ENCODE data around the gene C15orf39.
"Not testable (repeated sequence)": the region's sequence is repeated elsewhere in the genome, so short reads cannot be mapped to it uniquely, and the experiment has no call there.

C15orf39 gene

DNA sequence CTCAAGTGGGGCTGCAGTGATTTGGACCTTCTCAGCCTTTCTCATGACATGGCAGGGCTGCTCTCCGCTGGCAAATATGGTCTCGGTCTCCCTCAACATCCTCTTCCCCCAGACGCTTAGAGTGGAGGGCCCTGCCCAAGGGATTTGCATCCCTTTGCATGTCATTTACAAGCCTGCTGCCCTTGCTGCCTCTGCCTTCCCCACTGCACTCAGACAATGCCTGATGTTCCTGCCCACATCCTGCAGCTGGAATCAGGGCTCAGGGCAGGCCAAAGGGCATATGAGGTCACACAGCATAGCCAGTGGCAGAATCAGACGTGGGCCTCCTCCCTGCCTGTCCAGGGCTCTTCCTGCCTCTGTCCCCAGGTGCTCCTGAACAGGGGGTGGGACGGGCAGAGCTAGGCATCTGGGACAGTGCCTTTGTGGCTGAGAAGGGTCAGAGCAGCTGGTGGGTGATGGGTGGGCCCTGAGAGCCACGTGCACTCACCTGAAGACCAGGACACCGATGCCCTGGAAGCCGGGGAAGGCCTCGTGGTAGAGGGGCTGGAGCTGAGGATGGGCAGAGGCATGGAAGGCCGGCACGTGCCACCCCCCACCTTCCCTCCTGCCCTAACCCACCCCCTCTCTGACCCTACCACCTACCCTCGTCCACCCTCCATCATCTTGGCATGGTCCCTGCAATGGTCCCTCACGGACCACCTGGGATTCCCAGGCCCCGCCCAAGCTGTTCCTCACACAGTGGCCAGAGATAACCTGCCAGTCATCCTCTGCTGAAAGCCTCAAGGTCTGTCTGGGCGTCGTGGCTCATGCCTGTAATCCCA lies 29.1 kb downstream of the C15orf39 start:
- DNase-seq (ENCODE audit: low read depth in 3 of 3): no peak

DNA sequence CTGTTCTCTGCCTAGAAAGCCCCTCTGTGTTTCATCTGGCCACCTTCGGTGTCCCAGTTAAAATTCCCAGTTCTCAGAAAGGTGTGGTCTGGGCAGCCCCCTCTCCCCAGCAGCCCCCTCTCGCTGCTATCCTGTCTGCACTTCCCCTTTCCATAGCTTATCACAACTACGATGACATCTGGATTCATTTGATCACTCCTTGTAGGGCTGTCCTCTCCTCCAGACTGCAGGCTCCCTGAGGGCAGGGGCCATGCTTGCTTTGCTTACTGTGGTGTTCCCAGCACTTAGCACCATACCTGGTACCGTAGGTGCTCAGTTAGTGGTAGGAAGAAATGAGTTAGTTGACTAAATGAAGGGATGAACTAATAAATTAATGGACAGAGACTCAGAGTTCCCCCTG lies 30.2 kb downstream of the C15orf39 start:
- DNase-seq (ENCODE audit: low read depth in 3 of 3): no peak

DNA sequence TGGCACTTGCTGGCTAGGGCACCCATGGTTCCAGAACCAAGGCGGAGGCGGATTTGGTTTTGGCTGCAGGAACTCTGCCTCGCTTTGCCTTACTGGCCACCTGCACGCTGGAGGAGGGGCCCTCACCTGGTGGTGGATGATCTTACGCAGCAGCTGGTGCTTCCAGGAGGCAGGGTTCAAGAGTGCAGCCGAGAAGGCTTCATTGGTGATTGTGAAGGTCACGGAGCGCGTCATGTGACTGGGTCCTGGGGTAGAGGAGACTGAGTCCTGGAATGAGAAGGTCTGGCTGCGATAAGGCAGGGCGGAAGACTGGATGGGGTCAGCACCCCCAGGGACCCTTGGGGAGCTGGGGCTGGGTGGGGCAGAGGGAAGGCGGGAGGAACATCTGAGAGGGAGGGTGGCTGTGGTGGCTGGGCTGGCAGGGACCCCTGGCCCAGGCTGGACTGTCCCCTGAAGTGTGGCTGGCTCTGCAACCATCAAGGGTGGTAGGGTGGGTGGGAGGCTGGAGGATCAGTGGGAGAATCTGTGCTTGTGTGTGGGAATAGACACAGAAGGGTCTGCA lies 30.7 kb downstream of the C15orf39 start:
- DNase-seq (ENCODE audit: low read depth in 3 of 3): no peak

DNA sequence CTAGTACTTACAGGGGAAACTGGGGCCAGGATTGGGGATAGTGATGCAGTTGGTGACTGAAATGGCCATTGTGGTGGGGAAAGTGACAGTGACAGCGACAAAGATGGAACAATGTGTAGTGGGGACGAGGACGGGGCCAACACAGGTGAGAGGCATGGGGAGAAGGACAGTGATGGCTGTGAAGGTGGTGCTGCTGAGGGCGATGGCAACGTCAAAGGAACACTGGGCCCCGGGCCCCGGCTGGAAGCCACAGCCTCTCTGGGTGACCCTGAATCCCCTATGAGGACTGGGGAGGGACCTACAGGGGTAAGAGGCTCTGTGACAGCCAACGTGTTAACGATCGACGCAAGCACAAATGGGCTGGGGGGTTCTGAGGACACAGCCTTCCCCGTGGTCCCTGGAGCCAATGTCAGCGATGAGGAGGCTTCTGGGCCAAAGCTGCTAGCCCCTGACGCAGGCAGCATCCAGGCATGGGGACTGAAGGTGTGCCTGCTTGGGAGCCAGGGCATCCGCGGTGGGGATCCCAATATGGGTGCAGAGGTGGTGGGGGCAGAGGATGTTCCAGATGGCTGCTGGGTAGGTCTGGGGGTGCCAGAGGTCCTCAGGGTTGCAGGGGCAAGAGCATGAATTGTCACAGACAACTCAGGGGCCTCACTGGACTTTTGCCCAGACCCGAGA lies 31.3 kb downstream of the C15orf39 start:
- no peak for DNase-seq (ENCODE audit: low read depth in 3 of 3)

DNA sequence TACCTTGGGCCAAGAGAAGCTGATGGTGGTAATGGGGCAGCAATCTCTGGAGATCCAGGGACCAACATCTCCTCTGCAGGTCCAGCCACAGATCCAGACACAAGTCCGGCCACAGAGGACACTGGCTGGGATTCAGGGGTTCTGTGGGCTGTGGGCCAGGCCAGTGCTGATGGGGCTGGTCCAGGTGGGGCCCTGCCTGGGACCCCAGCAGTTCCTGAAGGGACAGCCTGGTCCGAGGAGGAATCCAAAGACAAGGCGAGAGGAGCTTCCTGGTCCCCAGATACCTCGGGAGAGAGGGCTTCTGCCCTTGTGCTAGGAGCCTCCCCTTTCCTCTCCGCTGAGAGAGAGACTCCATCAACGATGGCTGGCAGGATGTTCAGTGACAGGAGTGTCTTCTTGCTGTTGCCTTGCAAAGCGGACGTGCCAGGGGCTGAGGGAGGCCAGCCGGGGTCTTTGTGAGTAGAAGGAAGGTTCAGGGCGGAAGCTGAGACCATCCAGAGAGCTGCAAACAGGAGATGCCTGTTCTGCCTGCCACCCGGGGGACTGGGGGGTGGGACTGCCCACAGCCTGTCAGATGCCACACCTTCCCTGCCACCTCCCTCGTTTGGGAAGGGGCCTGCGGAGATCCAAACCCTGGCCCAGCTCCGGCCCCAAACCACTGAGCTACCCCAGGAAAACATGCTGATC lies 32.0 kb downstream of the C15orf39 start:
- no peak for DNase-seq (ENCODE audit: low read depth in 3 of 3)

DNA sequence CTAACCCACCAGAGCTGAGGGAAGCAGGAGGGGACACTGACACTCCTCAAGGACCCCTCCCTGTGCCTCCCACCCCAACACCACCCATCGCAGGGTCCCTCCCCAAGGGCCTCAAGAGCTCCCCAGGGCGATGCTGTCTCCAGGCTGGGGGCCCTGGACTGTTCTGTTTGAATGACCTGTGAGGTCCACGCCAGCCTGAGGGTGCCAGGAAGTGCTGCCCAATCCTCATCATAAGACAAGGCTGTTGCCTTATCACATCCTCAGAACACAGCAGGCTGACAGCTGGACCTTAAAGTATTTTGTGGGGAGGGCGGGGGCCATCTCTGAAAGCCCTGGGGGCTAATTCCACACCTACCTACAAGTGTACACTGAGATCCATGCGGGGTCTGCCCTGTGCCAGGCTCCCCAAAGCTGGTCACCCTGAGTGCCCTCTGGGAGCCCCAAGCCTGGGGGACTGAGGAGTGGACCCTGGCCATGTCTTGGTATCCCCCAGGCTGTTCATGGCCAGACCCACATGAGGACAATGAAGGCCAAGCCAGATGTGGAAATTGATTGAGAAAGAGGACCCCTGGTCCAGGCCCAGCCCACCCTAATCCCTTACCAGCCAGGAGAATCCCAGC lies 32.6 kb downstream of the C15orf39 start:
- DNase-seq (ENCODE audit: low read depth in 3 of 3): no peak

DNA sequence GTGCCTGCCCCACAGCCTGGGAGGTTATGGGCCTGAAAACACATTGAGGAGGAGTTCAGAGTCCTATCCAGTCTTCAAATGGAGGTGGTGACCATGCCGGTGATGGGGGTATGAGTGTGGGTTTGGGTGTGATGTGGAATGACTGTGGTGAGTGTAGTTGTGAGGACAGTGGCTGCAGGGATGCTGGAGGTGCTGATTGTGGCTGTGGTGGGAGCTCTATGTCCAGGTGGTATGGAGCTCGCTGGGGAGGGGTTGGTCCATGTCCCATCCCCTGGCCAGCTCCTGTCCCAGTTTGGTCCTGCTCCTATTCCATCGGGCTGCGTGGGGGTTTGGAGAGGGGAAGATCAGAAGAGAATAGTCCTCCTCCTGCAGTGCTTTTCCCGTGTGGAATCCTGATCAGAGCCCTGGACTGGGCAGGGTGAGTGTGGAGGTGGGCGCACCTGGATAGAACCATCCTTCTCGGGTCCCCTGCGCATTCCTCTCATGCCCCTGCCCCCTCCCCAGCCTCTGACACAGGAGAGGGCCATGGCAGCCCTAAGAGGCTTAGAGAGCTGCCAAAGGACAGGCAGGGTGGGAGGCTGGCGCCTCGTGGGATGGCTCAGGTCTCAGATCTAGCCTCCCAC lies 33.5 kb downstream of the C15orf39 start:
- no peak for DNase-seq (ENCODE audit: low read depth in 3 of 3)

DNA sequence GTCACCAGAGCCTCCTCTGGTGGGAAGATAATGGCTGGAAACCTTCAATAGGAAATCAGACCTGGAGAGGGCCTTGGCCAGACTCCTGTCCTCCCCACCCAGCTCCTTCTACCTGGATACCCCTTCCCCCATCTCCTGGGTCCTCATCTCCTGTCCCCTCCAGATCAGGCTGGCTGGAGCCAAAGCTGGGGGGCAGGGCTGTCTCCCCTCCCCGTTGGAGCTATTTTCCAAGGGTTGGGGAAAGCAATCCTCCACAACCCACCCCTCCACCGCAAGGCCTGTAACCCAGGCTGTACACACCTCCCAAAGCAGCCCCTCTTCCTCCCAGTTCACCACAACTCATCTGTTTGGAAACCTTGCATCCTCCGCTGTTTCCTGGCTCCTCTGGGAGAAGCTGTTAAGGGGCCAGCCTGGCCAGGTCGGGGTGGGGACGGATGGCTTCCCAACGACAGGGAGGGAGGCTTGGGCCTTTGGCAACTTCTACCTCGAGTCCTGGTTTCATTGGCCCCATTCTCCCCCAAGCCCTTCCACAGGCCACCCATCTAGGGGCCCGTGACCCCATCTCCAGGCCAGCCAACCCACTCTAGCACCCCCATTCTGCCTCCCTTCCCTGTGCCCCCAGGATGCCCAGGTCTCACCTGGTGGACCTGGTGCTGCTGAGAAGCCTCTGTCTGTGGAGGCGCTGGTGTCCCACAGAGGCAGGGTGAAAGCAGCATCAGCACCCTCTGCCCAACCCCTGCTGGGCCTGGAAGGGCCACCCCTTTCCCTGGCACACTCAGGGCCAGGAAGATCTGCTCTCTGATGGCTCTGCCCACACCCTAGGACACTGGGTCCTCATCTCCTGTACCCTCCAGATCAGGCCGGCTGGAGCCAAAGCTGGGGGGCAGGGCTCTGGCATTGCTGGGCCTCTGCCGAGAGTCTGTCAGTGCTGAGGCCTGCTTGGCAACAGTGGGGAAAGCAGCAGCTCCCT lies 34.4 kb downstream of the C15orf39 start:
- DNase-seq (ENCODE audit: low read depth in 3 of 3): no peak

DNA sequence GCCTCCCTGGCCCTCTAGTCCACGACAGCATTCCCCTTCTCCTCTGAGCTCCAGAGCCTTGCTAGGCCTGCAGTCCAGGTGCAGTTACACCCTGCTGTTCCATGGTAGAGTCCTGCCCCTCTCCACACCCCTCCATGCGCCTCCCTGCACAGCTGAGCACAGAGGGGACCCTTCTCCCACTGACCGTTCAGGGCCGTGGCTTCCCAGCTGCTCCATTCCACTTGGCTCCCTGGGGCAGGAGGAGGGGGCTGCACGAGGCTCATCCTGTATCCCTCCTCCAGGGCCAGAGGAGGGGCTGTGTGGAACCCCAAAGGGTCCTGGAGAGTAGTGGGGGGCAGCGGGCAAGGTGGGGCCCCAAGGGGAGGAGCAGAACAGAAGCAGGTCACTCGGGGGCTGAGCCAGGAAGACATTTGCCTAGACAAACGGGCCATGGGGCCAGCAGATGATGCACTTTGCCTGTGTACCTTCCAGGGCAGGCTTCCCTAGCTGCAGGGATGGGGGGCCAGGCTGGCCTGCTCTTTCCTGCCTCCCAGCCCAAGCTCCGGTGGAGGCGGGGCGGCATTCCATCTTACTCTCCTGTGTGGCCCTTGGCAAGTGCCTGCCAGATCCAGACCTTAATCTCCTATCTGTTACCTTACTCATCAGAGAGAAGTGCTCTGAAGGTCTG lies 35.8 kb downstream of the C15orf39 start:
- DNase-seq (ENCODE audit: low read depth in 3 of 3): no peak

DNA sequence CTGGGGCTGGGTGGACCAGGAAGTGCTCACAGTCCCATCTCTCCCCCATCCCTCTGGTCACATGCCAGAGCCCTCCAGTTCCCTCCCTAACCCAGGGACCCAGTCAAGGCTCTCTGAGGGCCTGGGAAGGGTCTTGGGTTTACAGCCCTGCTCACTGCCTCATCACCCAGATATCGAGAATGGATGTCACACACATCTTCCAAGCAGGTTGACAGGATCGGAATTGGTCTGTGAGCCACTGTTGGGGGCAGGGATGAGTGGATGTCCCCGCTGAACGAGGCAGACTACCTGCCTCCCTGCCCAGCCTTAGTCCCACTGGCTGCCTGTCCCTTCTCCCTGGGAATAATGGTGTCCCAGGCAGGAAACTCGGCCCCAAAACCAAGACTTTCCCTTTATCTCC lies 36.5 kb downstream of the C15orf39 start:
- DNase-seq (ENCODE audit: low read depth in 3 of 3): no peak

DNA sequence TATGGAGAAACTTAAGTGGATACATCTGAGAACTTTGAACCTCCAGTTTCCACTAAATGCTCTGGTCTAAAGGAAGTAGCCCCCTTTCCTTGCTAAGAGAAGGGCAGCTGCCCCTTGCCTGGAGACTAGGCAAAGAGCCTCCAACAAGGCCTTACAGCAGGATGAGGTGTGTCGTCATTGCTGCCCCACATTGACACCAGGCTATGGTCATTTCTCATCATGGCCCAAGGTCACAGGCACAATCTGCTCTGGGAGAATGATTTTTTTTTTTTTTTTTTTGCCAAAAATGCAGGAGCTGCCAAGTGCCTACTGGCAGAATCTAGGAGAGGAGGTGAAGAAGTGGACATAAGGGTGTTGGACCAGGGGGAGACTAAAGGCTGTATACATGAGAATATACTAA lies 44.1 kb downstream of the C15orf39 start:
- not testable (repeated sequence) for DNase-seq (ENCODE audit: low read depth in 3 of 3)

DNA sequence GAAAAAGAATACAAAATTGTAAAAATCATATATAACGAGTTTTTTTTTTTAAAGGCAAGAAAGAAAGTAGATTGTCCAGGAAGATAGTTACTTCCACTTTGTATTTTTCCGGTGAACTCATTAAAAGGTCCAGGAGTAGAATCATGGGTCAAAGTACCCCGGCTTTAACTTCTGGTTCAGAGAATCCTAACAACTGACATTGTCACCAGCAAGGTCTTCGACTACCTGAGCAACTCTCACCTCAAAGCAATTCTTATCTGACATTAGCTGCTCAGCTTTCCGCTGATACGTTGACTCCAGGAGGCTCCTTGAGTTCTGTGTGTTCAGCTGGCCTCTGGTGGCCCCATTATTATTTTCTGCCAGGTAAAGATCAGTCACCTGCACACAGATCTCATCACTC lies 47.3 kb downstream of the C15orf39 start:
- DNase-seq (ENCODE audit: low read depth in 3 of 3): not testable (repeated sequence)

DNA sequence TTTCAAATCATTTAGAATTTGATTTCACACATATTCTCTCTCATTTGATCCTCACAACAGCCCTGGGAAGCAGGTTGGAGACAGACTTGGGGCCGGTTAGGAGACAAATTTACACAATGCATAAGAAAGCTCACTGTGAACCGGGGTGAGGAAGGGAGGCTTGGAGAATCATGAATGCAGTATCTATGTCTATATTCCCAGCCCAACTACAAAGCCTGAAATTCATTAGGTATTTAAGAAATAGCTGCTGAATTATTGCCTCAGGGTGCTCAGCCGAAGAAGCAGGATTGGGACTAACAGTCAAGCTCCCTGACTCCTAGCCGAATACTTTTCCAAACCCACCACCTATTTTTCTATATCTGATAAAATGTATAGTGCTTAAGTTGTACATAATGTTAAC lies 48.0 kb downstream of the C15orf39 start:
- no peak for DNase-seq (ENCODE audit: low read depth in 3 of 3)

DNA sequence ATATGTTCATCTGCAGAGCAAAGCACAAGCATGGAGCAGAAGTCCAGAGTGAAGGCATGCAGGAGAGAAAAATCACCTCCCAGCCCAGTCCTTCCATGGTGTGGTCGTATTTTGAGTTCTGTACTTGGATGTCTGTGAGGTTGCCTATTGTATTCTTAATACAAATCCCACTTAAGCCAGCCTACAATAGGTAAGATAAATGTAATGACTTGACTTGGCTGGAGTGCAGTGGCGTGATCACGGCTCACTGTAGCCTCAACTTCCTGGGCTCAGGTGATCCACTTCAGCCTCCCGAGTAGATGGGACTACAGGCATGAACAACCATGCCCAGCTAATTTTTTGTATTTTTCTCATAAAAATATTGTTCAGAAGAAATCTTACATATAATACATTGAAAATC lies 49.7 kb downstream of the C15orf39 start:
- not testable (repeated sequence) for DNase-seq (ENCODE audit: low read depth in 3 of 3)

DNA sequence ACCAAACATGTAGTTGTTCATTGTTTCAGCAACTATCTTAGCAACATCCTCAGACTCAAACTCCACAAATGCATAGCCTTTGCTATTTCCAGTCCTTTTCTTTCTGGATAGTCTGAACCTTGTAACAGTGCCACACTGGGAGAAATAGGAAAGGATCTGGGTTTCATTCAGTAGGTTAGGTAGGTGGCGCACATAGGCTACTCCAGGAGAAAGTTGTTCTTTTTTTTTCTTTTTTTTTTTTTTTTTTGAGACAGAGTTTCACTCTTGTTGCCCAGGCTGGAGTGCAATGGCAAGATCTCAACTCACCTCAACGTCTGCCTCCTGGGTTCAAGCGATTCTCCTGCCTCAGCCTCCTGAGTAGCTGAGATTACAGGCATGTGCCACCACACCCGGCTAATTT lies 50.6 kb downstream of the C15orf39 start:
- not testable (repeated sequence) for DNase-seq (ENCODE audit: low read depth in 3 of 3)

DNA sequence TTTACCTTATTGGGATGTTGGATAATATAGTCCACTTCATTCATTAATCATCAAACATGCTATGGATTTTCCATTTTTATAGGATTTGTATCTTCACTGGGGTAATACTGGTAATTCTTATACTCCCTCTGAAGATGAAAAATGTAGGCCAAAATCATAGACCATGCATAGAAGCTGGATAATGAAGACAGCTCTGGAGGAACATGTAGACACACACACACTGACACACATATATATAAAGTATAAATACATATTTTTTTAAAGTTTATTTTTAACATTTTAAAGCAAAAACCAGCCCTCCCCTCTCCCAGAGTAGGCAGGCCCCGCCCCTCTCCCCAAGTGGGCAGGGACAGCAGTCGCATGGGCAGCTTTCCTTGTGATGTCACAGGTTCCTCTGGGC lies 56.4 kb downstream of the C15orf39 start, which contains the start of gene GOLGA6C:
TSS of gene GOLGA6C (plus strand) at position 301 of the 400 bp plus-strand sequence. CDS start 265 bp downstream, outside the sequence.
- not testable (repeated sequence) for DNase-seq (ENCODE audit: low read depth in 3 of 3)

DNA sequence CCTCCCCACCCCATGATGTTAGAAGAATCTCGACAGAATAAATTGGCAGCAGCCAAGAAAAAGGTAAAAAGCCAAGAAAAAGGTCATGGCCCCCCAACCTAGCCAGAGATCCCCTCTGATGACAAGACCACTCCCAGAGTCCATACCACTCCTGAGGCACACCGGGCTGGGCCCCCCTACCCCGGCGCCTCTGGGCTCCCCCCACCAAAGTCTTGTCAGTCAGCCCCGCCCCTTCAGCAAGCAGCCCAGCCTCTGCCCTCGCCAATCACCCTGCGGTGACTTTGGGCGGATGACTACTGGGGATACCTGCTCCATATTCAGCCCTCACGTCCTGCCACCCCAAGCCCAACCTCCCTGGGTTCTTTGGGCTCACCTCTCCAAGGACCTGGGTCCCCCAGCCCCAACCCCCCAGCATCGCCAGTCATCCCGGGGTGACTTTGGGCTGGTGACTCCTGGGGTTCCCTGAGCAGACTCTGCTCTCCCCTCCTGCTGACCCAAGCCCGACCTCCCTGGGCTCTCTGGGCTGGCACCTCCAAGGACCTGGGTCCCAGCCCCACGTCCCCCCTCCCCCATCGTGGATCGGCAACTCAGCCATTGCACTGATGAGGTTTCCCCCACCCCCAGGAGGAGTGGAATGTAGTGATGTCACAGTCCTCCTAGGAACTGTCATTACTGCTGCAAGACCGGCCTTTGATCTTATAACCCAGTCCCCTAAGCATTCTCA lies 57.1 kb downstream of the C15orf39 start:
- not testable (repeated sequence) for DNase-seq (ENCODE audit: low read depth in 3 of 3)

DNA sequence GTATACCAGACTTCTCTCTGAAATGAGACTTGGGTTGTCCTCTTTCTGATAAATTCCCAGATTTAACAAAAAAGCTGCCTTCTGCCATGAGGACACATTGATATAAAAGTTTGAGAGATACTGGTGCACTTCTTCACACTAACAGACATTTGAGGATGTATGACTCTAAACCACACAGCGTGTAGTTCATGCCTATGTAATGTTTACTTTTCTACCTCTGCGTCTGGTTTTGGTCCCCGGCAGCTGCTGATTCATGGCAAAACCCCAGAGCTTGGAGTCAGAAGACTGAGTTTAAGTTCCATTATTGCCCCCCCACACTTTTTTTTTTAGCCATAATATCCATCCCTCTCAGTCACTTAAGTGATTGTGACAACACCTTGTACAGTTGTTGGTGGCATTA lies 58.2 kb downstream of the C15orf39 start:
- not testable (repeated sequence) for DNase-seq (ENCODE audit: low read depth in 3 of 3)
